ENCODE measurements around the gene AKT1S1.

AKT1S1 gene

GRCh38 chr19:49854378-49855263, 22.5 kb downstream of the AKT1S1 start:
- DNase-seq (ENCODE audit: low spot score), result no peak

GRCh38 chr19:49853852-49854377, 23.2 kb downstream of the AKT1S1 start:
- no peak for DNase-seq (ENCODE audit: low spot score)

GRCh38 chr19:49852631-49853126, 24.5 kb downstream of the AKT1S1 start:
- DNase-seq (ENCODE audit: low spot score), result no peak

- peak; percentile 44 for DNase-seq (ENCODE audit: low spot score)
Measured at GRCh38 chr19:49851456-49852259, 25.5 kb downstream of the AKT1S1 start.

GRCh38 chr19:49850487-49851342, 26.4 kb downstream of the AKT1S1 start, which contains the start of gene PTOV1:
Gene PTOV1 (plus strand): TSS chr19:49851159.
- peak; percentile 99 for DNase-seq (ENCODE audit: low spot score)

- DNase-seq (ENCODE audit: low spot score), result no peak
Measured at GRCh38 chr19:49850221-49850486, 27.0 kb downstream of the AKT1S1 start.

- DNase-seq (ENCODE audit: low spot score), result no peak
Measured at GRCh38 chr19:49849433-49850220, 27.5 kb downstream of the AKT1S1 start.

- DNase-seq (ENCODE audit: low spot score), result no peak
Measured at GRCh38 chr19:49848938-49849337, 28.2 kb downstream of the AKT1S1 start.

- peak; percentile 34 for DNase-seq (ENCODE audit: low spot score)
Measured at GRCh38 chr19:49847731-49848696, 29.1 kb downstream of the AKT1S1 start.

- DNase-seq (ENCODE audit: low spot score), result no peak
Measured at GRCh38 chr19:49846408-49846807, 30.7 kb downstream of the AKT1S1 start.

GRCh38 chr19:49845414-49845813, 31.7 kb downstream of the AKT1S1 start:
- no peak for DNase-seq (ENCODE audit: low spot score)

- DNase-seq (ENCODE audit: low spot score), result no peak
Measured at GRCh38 chr19:49844138-49845095, 32.7 kb downstream of the AKT1S1 start.

GRCh38 chr19:49843265-49843664, 33.9 kb downstream of the AKT1S1 start:
- no peak for DNase-seq (ENCODE audit: low spot score)

GRCh38 chr19:49840736-49841249, 36.4 kb downstream of the AKT1S1 start:
- DNase-seq (ENCODE audit: low spot score), result no peak

- no peak for DNase-seq (ENCODE audit: low spot score)
Measured at GRCh38 chr19:49840321-49840720, 36.8 kb downstream of the AKT1S1 start.

GRCh38 chr19:49839713-49840112, 37.4 kb downstream of the AKT1S1 start:
- no peak for DNase-seq (ENCODE audit: low spot score)

- no peak for DNase-seq (ENCODE audit: low spot score)
Measured at GRCh38 chr19:49838885-49839588, 38.1 kb downstream of the AKT1S1 start.

GRCh38 chr19:49837425-49837824, 39.7 kb downstream of the AKT1S1 start:
- no peak for DNase-seq (ENCODE audit: low spot score)
